ENCODE results near the gene MGA. TPM values are rescaled to one million over a fixed set of nuclear protein-coding genes. Genes with fewer than 3 reads are reported as not detected.

Gene MGA
- total and polyA plus RNA-seq, 2 experiments from 2014 or later = 23.2 to 48.8 TPM

DNA sequence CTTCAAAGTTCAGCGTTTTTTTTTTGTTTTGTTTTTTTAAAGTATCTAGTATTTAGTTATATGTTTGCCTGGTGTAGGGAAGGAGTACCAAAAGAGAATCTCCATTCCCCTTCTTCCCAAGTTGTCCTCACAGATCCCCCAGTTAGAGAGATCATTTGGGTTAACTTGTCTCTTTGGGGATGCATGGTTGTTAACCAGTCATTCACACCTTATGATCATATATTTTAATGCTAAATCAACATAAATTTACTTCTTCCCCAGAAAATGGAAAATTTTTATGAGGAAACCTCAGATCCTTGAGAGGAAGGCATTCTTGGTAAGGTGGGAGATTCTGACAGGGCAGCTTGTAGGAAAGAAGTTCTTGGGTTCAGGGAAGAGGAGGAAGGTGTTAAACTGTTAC lies 1.5 kb upstream of the MGA start:
- Histone ChIP-seq H3K4me1 (ENCODE audit: low read depth) (peaks cover 12% of the 10 kb centered on the region), H3K27ac (no peak overlapping the region), H3K27me3 (peaks cover 8% of the 10 kb centered on the region), H3K36me3 (no peaks in the 10 kb centered on the region), H3K4me3 (no peak overlapping the region), H3K9me3 (ENCODE audit: low read depth) (no peaks in the 10 kb centered on the region)
- DNase-seq (ENCODE audit: low read depth in 1 of 2, low spot score in 1 of 2) = no peak
- no peak for TF ChIP-seq CTCF (IDR thresholded peaks at IDR 0.05; ENCODE audit: low read depth, low read length)

GRCh38 chr15:41659190-41659589 lies 1.0 kb upstream of the MGA start:
- peaks cover 12% of the 10 kb centered on the region for H3K4me1 ChIP-seq (ENCODE audit: low read depth)
- peaks cover 8% of the 10 kb centered on the region for H3K27me3 ChIP-seq
- no peak overlapping the region for H3K4me3 ChIP-seq
- TF ChIP-seq CTCF (IDR thresholded peaks at IDR 0.05; ENCODE audit: low read depth, low read length) = no peak
- no peak for DNase-seq (ENCODE audit: low read depth in 1 of 2, low spot score in 1 of 2)
- H3K27ac ChIP-seq = no peak overlapping the region
- no peaks in the 10 kb centered on the region for H3K36me3 ChIP-seq
- no peaks in the 10 kb centered on the region for H3K9me3 ChIP-seq (ENCODE audit: low read depth)

- peaks cover 8% of the 10 kb centered on the region for H3K27me3 ChIP-seq
- H3K4me1 ChIP-seq (ENCODE audit: low read depth) = peaks cover 16% of the 10 kb centered on the region
- no peak for TF ChIP-seq CTCF (IDR thresholded peaks at IDR 0.05; ENCODE audit: low read depth, low read length)
- peak overlapping the region; percentile 81 for H3K27ac ChIP-seq
- no peak for DNase-seq (ENCODE audit: low read depth in 1 of 2, low spot score in 1 of 2)
- no peaks in the 10 kb centered on the region for H3K9me3 ChIP-seq (ENCODE audit: low read depth)
- peak overlapping the region; percentile 37 for H3K4me3 ChIP-seq
- H3K36me3 ChIP-seq = no peaks in the 10 kb centered on the region
Observed at GRCh38 chr15:41659855-41660234, 360 bp upstream of the MGA start.

DNA sequence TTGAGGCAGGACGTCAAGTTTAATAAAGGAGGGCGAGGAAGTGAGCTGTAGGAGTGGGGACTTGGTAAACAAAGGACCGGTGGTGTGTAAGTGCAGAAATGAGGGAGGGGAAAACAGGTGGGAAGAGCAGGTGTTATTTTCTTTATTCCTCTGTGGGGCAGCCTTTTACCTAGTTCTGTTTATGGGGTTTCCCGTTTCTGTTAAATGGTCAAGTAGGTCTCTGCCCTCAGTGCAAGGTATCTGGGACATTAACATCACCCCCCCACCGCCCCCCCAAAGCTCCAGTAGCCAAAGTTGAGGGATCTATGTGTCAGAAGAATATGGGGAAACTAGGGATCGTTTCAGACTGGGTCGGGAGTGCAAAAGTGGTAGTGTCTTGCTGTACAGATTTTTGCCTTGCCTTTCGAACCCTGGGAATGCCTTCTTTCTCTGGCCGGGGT lies 893 bp downstream of the MGA start:
- peak overlapping the region; percentile 81 for H3K27ac ChIP-seq
- no peaks in the 10 kb centered on the region for H3K9me3 ChIP-seq (ENCODE audit: low read depth)
- no peak for TF ChIP-seq CTCF (IDR thresholded peaks at IDR 0.05; ENCODE audit: low read depth, low read length)
- H3K27me3 ChIP-seq = peaks cover 8% of the 10 kb centered on the region
- DNase-seq (ENCODE audit: low read depth in 1 of 2, low spot score in 1 of 2) = no peak
- peak overlapping the region; percentile 37 for H3K4me3 ChIP-seq
- H3K36me3 ChIP-seq = no peaks in the 10 kb centered on the region
- H3K4me1 ChIP-seq (ENCODE audit: low read depth) = peaks cover 21% of the 10 kb centered on the region

GRCh38 chr15:41661518-41662225 lies 1.5 kb downstream of the MGA start:
- Histone ChIP-seq H3K27ac (peak overlapping the region; percentile 25), H3K27me3 (peaks cover 8% of the 10 kb centered on the region), H3K36me3 (no peaks in the 10 kb centered on the region), H3K9me3 (ENCODE audit: low read depth) (no peaks in the 10 kb centered on the region), H3K4me1 (ENCODE audit: low read depth) (peaks cover 21% of the 10 kb centered on the region), H3K4me3 (peak overlapping the region; percentile 37)
- TF ChIP-seq CTCF (IDR thresholded peaks at IDR 0.05; ENCODE audit: low read depth, low read length) = no peak
- peak; percentile 82 to 83 for DNase-seq (ENCODE audit: low read depth in 1 of 2, low spot score in 1 of 2)

Data from cardiac muscle cell (in vitro differentiated cells and primary cell).